ENCODE data around the gene FAM171A1.
"Not testable (repeated sequence)": the region's sequence is repeated elsewhere in the genome, so short reads cannot be mapped to it uniquely, and the experiment has no call there.

FAM171A1 gene

DNA sequence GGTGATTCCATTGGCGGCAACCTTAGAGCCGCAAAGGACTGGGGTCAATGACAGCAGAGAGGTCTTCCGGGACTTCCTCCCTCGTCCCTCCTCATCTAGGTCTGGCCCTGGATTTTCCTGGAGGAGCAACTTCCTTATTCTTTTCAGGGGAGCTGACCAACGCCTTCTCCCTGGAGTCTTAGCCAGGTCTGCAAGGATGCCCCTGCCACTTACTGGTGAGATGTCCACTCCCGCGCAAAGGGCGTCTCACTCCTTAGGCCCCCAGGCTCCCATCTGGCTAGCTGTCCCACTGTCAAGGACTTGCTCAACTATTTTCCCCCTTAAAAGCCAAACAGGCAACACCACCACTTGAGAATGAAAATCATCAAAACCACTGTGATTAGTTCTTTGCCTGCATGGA is 160.6 kb downstream of the FAM171A1 start:
- TF ChIP-seq PAX5 (IDR thresholded peaks at IDR 0.05; ENCODE audit: insufficient read depth, low read length, severe bottlenecking): no peak
- no peak for TF ChIP-seq TAF1 (IDR thresholded peaks at IDR 0.05; ENCODE audit: low read depth, low read length)
- TF ChIP-seq SPI1 (IDR thresholded peaks at IDR 0.05; ENCODE audit: low read depth, low read length): no peak
- TF ChIP-seq POLR2AphosphoS5 (IDR thresholded peaks at IDR 0.05; ENCODE audit: low read depth, low read length): no peak
- TF ChIP-seq POLR2A (IDR thresholded peaks at IDR 0.05; ENCODE audit: low read depth, low read length): no peak
- no peak for TF ChIP-seq POU2F2 (IDR thresholded peaks at IDR 0.05; ENCODE audit: low read depth, low read length)
- FAIRE-seq (peak; percentile 9), DNase-seq (ENCODE audit: insufficient read length, low spot score) (no peak)

DNA sequence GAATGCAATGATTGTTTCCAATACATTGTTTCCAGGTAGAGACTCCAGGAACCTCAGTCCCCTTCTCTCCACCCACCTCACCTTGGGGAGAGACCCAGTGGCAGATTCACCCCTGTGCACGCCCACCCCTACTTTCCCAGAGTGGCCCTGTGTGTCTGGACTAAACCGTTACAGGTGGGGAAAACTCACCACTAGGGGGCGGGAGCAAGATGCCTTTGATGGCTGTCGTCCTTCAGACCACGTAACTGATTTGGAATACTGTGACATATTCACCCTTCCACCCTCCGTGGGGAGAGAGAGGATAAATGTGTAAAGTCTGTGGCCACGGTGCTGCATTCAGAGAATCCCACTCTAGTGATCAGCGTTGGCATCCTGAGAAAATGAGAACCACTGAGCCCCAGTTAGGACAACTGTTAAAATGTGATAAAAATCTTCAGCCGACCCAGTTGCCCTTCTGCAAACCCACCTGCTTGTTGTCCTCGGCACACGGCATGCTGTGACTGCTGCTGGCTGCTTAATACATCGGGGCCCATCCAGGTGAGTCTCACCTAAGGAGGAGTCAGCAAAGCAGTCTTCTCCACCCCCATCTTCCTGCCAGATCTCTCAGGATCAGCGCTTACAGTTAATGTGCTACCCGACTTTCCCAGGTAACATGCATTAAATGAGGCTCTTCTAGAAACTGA is 161.1 kb downstream of the FAM171A1 start:
- DNase-seq (ENCODE audit: insufficient read length, low spot score): peak; percentile 58
- TF ChIP-seq SPI1 (IDR thresholded peaks at IDR 0.05; ENCODE audit: low read depth, low read length) (no peak), POLR2AphosphoS5 (IDR thresholded peaks at IDR 0.05; ENCODE audit: low read depth, low read length) (no peak), POLR2A (IDR thresholded peaks at IDR 0.05; ENCODE audit: low read depth, low read length) (no peak), TAF1 (IDR thresholded peaks at IDR 0.05; ENCODE audit: low read depth, low read length) (no peak), PAX5 (IDR thresholded peaks at IDR 0.05; ENCODE audit: insufficient read depth, low read length, severe bottlenecking) (no peak), POU2F2 (IDR thresholded peaks at IDR 0.05; ENCODE audit: low read depth, low read length) (no peak)
- peak; percentile 93 for FAIRE-seq

DNA sequence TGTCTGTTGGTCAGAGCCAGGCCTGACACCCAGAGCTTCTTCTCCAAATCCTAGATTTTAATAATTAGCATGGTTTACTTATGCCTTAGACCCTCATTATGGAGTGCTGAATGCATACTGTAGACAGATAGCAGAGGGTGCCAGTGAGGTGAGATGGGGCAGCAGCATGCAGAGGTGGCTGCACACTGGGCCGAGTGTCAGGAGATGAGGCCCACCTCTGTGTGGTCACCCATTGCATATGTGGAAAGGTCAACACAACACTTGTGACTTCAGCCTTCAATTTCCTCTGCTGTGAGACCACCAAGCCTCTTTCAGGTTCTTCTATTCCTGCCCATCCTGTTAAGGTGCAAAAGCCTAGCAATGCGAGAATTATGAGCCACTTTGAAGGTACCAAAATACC is 162.9 kb downstream of the FAM171A1 start:
- peak; percentile 47 for FAIRE-seq
- DNase-seq (ENCODE audit: insufficient read length, low spot score): no peak
- TF ChIP-seq PAX5 (IDR thresholded peaks at IDR 0.05; ENCODE audit: insufficient read depth, low read length, severe bottlenecking) (no peak), SPI1 (IDR thresholded peaks at IDR 0.05; ENCODE audit: low read depth, low read length) (no peak), POLR2AphosphoS5 (IDR thresholded peaks at IDR 0.05; ENCODE audit: low read depth, low read length) (no peak), POLR2A (IDR thresholded peaks at IDR 0.05; ENCODE audit: low read depth, low read length) (no peak), POU2F2 (IDR thresholded peaks at IDR 0.05; ENCODE audit: low read depth, low read length) (no peak), TAF1 (IDR thresholded peaks at IDR 0.05; ENCODE audit: low read depth, low read length) (no peak)

DNA sequence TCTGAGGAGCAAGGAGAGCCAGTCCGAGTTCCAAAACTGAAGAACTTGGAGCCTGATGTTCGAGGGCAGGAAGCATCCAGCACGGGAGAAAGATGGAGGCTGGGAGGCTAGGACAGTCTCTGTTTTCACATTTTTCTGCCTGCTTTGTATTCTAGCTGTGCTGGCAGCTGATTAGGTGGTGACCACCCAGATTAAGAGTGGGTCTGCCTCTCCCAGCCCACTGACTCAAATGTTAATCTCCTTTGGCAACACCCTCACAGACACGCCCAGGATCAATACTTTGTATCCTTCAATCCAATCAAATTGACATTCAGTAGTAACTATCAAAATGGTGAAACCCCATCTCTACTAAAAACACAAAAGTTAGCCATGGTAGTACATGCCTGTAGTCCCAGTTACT is 163.7 kb downstream of the FAM171A1 start:
- DNase-seq (ENCODE audit: insufficient read length, low spot score); FAIRE-seq: not testable (repeated sequence)

DNA sequence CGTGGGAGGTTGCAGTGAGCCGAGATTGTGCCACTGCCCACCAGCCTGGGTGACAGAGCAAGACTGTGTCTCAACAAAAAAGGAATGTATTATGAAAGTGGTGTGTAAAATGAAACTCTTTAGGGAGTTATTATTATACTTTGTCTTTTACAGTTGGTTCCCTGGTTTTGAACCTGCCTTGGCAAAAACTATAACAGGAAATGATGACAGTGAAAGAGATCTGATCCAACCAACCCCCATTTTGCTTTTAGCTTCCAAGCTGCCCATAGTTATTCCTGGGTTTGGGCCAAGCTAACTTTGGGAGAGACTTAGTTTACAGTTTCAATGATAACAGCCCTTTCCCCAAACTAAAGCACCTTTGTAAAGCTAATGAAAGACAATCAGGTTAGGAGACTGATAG is 168.4 kb downstream of the FAM171A1 start:
- DNase-seq (ENCODE audit: insufficient read length, low spot score) (no peak), FAIRE-seq (no peak)
- TF ChIP-seq POLR2AphosphoS5 (IDR thresholded peaks at IDR 0.05; ENCODE audit: low read depth, low read length) (no peak), PAX5 (IDR thresholded peaks at IDR 0.05; ENCODE audit: insufficient read depth, low read length, severe bottlenecking) (no peak), POLR2A (IDR thresholded peaks at IDR 0.05; ENCODE audit: low read depth, low read length) (no peak), SPI1 (IDR thresholded peaks at IDR 0.05; ENCODE audit: low read depth, low read length) (no peak), POU2F2 (IDR thresholded peaks at IDR 0.05; ENCODE audit: low read depth, low read length) (no peak), TAF1 (IDR thresholded peaks at IDR 0.05; ENCODE audit: low read depth, low read length) (no peak)

GRCh38 chr10:15202301-15202621 is 168.8 kb downstream of the FAM171A1 start:
- FAIRE-seq; DNase-seq (ENCODE audit: insufficient read length, low spot score): not testable (repeated sequence)

GRCh38 chr10:15201589-15202300 is 169.3 kb downstream of the FAM171A1 start:
- DNase-seq (ENCODE audit: insufficient read length, low spot score): no peak
- no peak for FAIRE-seq
- no peak for TF ChIP-seq SPI1 (IDR thresholded peaks at IDR 0.05; ENCODE audit: low read depth, low read length)
- TF ChIP-seq POU2F2 (IDR thresholded peaks at IDR 0.05; ENCODE audit: low read depth, low read length): no peak
- no peak for TF ChIP-seq POLR2A (IDR thresholded peaks at IDR 0.05; ENCODE audit: low read depth, low read length)
- no peak for TF ChIP-seq PAX5 (IDR thresholded peaks at IDR 0.05; ENCODE audit: insufficient read depth, low read length, severe bottlenecking)
- TF ChIP-seq TAF1 (IDR thresholded peaks at IDR 0.05; ENCODE audit: low read depth, low read length): no peak
- no peak for TF ChIP-seq POLR2AphosphoS5 (IDR thresholded peaks at IDR 0.05; ENCODE audit: low read depth, low read length)

GRCh38 chr10:15200626-15201025 is 170.5 kb downstream of the FAM171A1 start:
- DNase-seq (ENCODE audit: insufficient read length, low spot score) (no peak), FAIRE-seq (no peak)
- TF ChIP-seq POU2F2 (IDR thresholded peaks at IDR 0.05; ENCODE audit: low read depth, low read length) (no peak), POLR2A (IDR thresholded peaks at IDR 0.05; ENCODE audit: low read depth, low read length) (no peak), POLR2AphosphoS5 (IDR thresholded peaks at IDR 0.05; ENCODE audit: low read depth, low read length) (no peak), TAF1 (IDR thresholded peaks at IDR 0.05; ENCODE audit: low read depth, low read length) (no peak), SPI1 (IDR thresholded peaks at IDR 0.05; ENCODE audit: low read depth, low read length) (no peak), PAX5 (IDR thresholded peaks at IDR 0.05; ENCODE audit: insufficient read depth, low read length, severe bottlenecking) (no peak)

GRCh38 chr10:15197911-15198310 is 173.2 kb downstream of the FAM171A1 start:
- FAIRE-seq: no peak
- TF ChIP-seq PAX5 (IDR thresholded peaks at IDR 0.05; ENCODE audit: insufficient read depth, low read length, severe bottlenecking) (no peak), POLR2AphosphoS5 (IDR thresholded peaks at IDR 0.05; ENCODE audit: low read depth, low read length) (no peak), TAF1 (IDR thresholded peaks at IDR 0.05; ENCODE audit: low read depth, low read length) (no peak), POLR2A (IDR thresholded peaks at IDR 0.05; ENCODE audit: low read depth, low read length) (no peak), POU2F2 (IDR thresholded peaks at IDR 0.05; ENCODE audit: low read depth, low read length) (no peak), SPI1 (IDR thresholded peaks at IDR 0.05; ENCODE audit: low read depth, low read length) (no peak)

DNA sequence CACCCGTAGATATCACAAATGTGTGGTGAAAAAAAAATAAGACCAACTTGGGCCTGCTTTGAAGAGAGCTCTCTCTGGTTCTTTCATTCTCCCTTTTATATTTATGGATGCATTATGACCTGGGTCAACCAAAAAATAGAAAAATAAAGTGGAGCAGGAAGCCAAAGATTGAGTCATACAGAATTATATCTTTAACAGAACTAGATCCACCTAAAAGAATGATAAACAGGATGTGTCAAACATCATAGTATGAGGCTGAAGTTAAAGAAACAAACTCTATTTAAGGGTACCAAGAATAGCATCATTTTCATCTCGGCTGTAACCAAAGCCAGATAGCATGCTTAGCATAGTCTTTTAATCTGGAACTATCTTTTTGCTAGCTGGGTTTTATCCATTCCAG is 173.8 kb downstream of the FAM171A1 start:
- DNase-seq (ENCODE audit: insufficient read length, low spot score): no peak
- no peak for FAIRE-seq
- TF ChIP-seq PAX5 (IDR thresholded peaks at IDR 0.05; ENCODE audit: insufficient read depth, low read length, severe bottlenecking): no peak
- no peak for TF ChIP-seq TAF1 (IDR thresholded peaks at IDR 0.05; ENCODE audit: low read depth, low read length)
- no peak for TF ChIP-seq SPI1 (IDR thresholded peaks at IDR 0.05; ENCODE audit: low read depth, low read length)
- TF ChIP-seq POLR2A (IDR thresholded peaks at IDR 0.05; ENCODE audit: low read depth, low read length): no peak
- TF ChIP-seq POU2F2 (IDR thresholded peaks at IDR 0.05; ENCODE audit: low read depth, low read length): no peak
- no peak for TF ChIP-seq POLR2AphosphoS5 (IDR thresholded peaks at IDR 0.05; ENCODE audit: low read depth, low read length)

More at GRCh38 chr10:15197911-15198310, 173.2 kb downstream of the FAM171A1 start:
- no peak for DNase-seq (ENCODE audit: insufficient read length, low spot score)

All from GM12891 (cell line).